Mammary epithelial cell (primary cell): ENCODE measurements around the gene LCA5.

Experiments used
- EZH2 ChIP-seq: IDR thresholded peaks from 2 replicates; pipeline ENCODE4 v1.6.1; 2012; ENCODE audit warnings: low read length, inconsistent platforms, borderline replicate concordance
- TF ChIP-seq, protein P1 (sequence below), 2 donors: IDR thresholded peaks in 1 of 2; conservative IDR thresholded peaks in 1 of 2; 2 replicates each; pipeline ENCODE4 v1.5.1; 2011 to 2012; ENCODE audit warnings: inconsistent platforms in 2 of 2, low read length in 2 of 2, mild to moderate bottlenecking in 2 of 2, control low read depth in 1 of 2, low read depth in 1 of 2; ENCODE audit not compliant: insufficient read depth in 1 of 2; ENCODE audit errors: extremely low read depth in 1 of 2

DNA sequence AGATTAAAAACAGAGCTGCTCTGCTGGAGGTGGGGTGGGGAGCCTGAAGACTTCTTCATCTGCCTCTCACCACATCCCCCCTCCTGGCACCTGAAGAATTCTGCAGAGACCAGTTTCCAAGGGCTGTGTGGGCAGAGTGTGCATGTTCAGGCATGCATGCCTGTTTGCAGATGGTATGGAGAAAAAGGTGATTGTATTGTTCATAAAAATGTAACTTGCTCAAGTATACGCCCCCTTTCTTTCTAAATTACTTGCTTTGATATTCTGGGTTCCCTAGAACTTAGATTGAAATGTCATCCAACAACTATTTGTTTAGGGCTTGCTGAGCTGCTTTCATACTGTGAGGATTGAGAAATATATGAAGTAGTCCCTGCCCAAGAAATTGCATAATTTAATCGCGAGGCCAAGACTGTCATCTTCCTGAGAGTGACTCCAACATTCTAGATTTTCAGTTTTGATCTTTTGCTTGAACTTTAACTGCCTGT is 83.6 kb downstream of the LCA5 start:
- TF ChIP-seq, protein P1, sequence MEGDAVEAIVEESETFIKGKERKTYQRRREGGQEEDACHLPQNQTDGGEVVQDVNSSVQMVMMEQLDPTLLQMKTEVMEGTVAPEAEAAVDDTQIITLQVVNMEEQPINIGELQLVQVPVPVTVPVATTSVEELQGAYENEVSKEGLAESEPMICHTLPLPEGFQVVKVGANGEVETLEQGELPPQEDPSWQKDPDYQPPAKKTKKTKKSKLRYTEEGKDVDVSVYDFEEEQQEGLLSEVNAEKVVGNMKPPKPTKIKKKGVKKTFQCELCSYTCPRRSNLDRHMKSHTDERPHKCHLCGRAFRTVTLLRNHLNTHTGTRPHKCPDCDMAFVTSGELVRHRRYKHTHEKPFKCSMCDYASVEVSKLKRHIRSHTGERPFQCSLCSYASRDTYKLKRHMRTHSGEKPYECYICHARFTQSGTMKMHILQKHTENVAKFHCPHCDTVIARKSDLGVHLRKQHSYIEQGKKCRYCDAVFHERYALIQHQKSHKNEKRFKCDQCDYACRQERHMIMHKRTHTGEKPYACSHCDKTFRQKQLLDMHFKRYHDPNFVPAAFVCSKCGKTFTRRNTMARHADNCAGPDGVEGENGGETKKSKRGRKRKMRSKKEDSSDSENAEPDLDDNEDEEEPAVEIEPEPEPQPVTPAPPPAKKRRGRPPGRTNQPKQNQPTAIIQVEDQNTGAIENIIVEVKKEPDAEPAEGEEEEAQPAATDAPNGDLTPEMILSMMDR (conservative IDR thresholded peaks at IDR 0.05 in 1 of 2, IDR thresholded peaks at IDR 0.05 in 1 of 2; ENCODE audit: extremely low read depth in 1 of 2, insufficient read depth in 1 of 2, low read depth in 1 of 2, low read length in 2 of 2), result no peak
- TF ChIP-seq EZH2, result no peak
